SIG-M5 (cell line): ENCODE data around the gene UPB1.
"Not testable (repeated sequence)": the region's sequence is repeated elsewhere in the genome, so short reads cannot be mapped to it uniquely, and the experiment has no call there.

Experiments used
- DNase-seq: peaks from one replicate; lab custom pipeline; 2025; lab: John Stamatoyannopoulos, UW

The UPB1 gene

GRCh38 chr22:24482575-24482974, 12.6 kb upstream of the UPB1 start:
- peak; percentile 74 for DNase-seq

GRCh38 chr22:24482998-24483397, 12.1 kb upstream of the UPB1 start:
- DNase-seq = no peak

- no peak for DNase-seq
Observed at GRCh38 chr22:24483976-24484545, 11.1 kb upstream of the UPB1 start.

GRCh38 chr22:24485170-24485569, 10.0 kb upstream of the UPB1 start:
- DNase-seq = no peak

GRCh38 chr22:24485608-24486007, 9.5 kb upstream of the UPB1 start:
- no peak for DNase-seq

- DNase-seq = no peak
Observed at GRCh38 chr22:24486501-24486921, 8.6 kb upstream of the UPB1 start.

- no peak for DNase-seq
Observed at GRCh38 chr22:24489011-24489410, 6.1 kb upstream of the UPB1 start.

GRCh38 chr22:24489434-24489833, 5.7 kb upstream of the UPB1 start:
- not testable (repeated sequence) for DNase-seq

GRCh38 chr22:24492391-24492790, 2.7 kb upstream of the UPB1 start:
- DNase-seq = no peak

GRCh38 chr22:24494167-24494527, 985 bp upstream of the UPB1 start:
- no peak for DNase-seq

GRCh38 chr22:24495365-24495675, 188 bp downstream of the UPB1 start:
- no peak for DNase-seq

- no peak for DNase-seq
Observed at GRCh38 chr22:24496234-24496633, 1.1 kb downstream of the UPB1 start.

- DNase-seq = no peak
Observed at GRCh38 chr22:24496661-24497060, 1.5 kb downstream of the UPB1 start.

- DNase-seq = no peak
Observed at GRCh38 chr22:24497841-24498258, 2.7 kb downstream of the UPB1 start.

GRCh38 chr22:24498824-24499223, 3.7 kb downstream of the UPB1 start:
- no peak for DNase-seq

GRCh38 chr22:24499706-24500276, 4.7 kb downstream of the UPB1 start:
- no peak for DNase-seq

- no peak for DNase-seq
Observed at GRCh38 chr22:24500277-24500820, 5.2 kb downstream of the UPB1 start.

GRCh38 chr22:24501301-24502005, 6.3 kb downstream of the UPB1 start:
- DNase-seq = no peak

- no peak for DNase-seq
Observed at GRCh38 chr22:24502034-24502433, 6.9 kb downstream of the UPB1 start.

GRCh38 chr22:24502541-24502940, 7.4 kb downstream of the UPB1 start:
- no peak for DNase-seq

- DNase-seq = peak; percentile 53
Observed at GRCh38 chr22:24503137-24503842, 8.2 kb downstream of the UPB1 start.

- DNase-seq = no peak
Observed at GRCh38 chr22:24503843-24504338, 8.8 kb downstream of the UPB1 start.

GRCh38 chr22:24504540-24504939, 9.4 kb downstream of the UPB1 start:
- DNase-seq = no peak
